ENCODE measurements around the gene C6orf89.

The C6orf89 gene

GRCh38 chr6:36862848-36863382 is 22.8 kb upstream of the C6orf89 start:
- FAIRE-seq (no peak), DNase-seq (ENCODE audit: insufficient read length, low spot score) (no peak)
- no peak for TF ChIP-seq POU2F2 (IDR thresholded peaks at IDR 0.05; ENCODE audit: low read depth, low read length)
- no peak for TF ChIP-seq POLR2A (IDR thresholded peaks at IDR 0.05; ENCODE audit: low read depth, low read length)
- no peak for TF ChIP-seq SPI1 (IDR thresholded peaks at IDR 0.05; ENCODE audit: low read depth, low read length)
- TF ChIP-seq POLR2AphosphoS5 (IDR thresholded peaks at IDR 0.05; ENCODE audit: low read depth, low read length): no peak
- no peak for TF ChIP-seq TAF1 (IDR thresholded peaks at IDR 0.05; ENCODE audit: low read depth, low read length)
- TF ChIP-seq PAX5 (IDR thresholded peaks at IDR 0.05; ENCODE audit: insufficient read depth, low read length, severe bottlenecking): no peak

- no peak for TF ChIP-seq POU2F2 (IDR thresholded peaks at IDR 0.05; ENCODE audit: low read depth, low read length)
- TF ChIP-seq POLR2A (IDR thresholded peaks at IDR 0.05; ENCODE audit: low read depth, low read length): no peak
- no peak for FAIRE-seq
- no peak for DNase-seq (ENCODE audit: insufficient read length, low spot score)
These were observed 21.8 kb upstream of the C6orf89 start for GRCh38 chr6:36863670-36864540.

GRCh38 chr6:36865835-36866234 is 19.9 kb upstream of the C6orf89 start:
- peak; percentile 26 for FAIRE-seq
- no peak for DNase-seq (ENCODE audit: insufficient read length, low spot score)
- TF ChIP-seq PAX5 (IDR thresholded peaks at IDR 0.05; ENCODE audit: insufficient read depth, low read length, severe bottlenecking): no peak
- no peak for TF ChIP-seq POLR2AphosphoS5 (IDR thresholded peaks at IDR 0.05; ENCODE audit: low read depth, low read length)
- no peak for TF ChIP-seq POU2F2 (IDR thresholded peaks at IDR 0.05; ENCODE audit: low read depth, low read length)
- no peak for TF ChIP-seq SPI1 (IDR thresholded peaks at IDR 0.05; ENCODE audit: low read depth, low read length)
- TF ChIP-seq POLR2A (IDR thresholded peaks at IDR 0.05; ENCODE audit: low read depth, low read length): no peak
- TF ChIP-seq TAF1 (IDR thresholded peaks at IDR 0.05; ENCODE audit: low read depth, low read length): no peak

GRCh38 chr6:36867471-36868224 is 18.1 kb upstream of the C6orf89 start:
- TF ChIP-seq PAX5 (IDR thresholded peaks at IDR 0.05; ENCODE audit: insufficient read depth, low read length, severe bottlenecking) (no peak), TAF1 (IDR thresholded peaks at IDR 0.05; ENCODE audit: low read depth, low read length) (no peak), POLR2AphosphoS5 (IDR thresholded peaks at IDR 0.05; ENCODE audit: low read depth, low read length) (no peak), POU2F2 (IDR thresholded peaks at IDR 0.05; ENCODE audit: low read depth, low read length) (no peak), SPI1 (IDR thresholded peaks at IDR 0.05; ENCODE audit: low read depth, low read length) (no peak), POLR2A (IDR thresholded peaks at IDR 0.05; ENCODE audit: low read depth, low read length) (no peak)
- FAIRE-seq (no peak), DNase-seq (ENCODE audit: insufficient read length, low spot score) (no peak)

- TF ChIP-seq POU2F2 (IDR thresholded peaks at IDR 0.05; ENCODE audit: low read depth, low read length) (no peak), TAF1 (IDR thresholded peaks at IDR 0.05; ENCODE audit: low read depth, low read length) (no peak), SPI1 (IDR thresholded peaks at IDR 0.05; ENCODE audit: low read depth, low read length) (no peak), POLR2A (IDR thresholded peaks at IDR 0.05; ENCODE audit: low read depth, low read length) (no peak)
These were observed 14.1 kb upstream of the C6orf89 start for GRCh38 chr6:36871686-36872085.

GRCh38 chr6:36873115-36873514 is 12.6 kb upstream of the C6orf89 start:
- no peak for FAIRE-seq
- no peak for DNase-seq (ENCODE audit: insufficient read length, low spot score)
- TF ChIP-seq SPI1 (IDR thresholded peaks at IDR 0.05; ENCODE audit: low read depth, low read length): no peak
- TF ChIP-seq POU2F2 (IDR thresholded peaks at IDR 0.05; ENCODE audit: low read depth, low read length): no peak
- TF ChIP-seq POLR2A (IDR thresholded peaks at IDR 0.05; ENCODE audit: low read depth, low read length): no peak
- TF ChIP-seq PAX5 (IDR thresholded peaks at IDR 0.05; ENCODE audit: insufficient read depth, low read length, severe bottlenecking): no peak
- no peak for TF ChIP-seq POLR2AphosphoS5 (IDR thresholded peaks at IDR 0.05; ENCODE audit: low read depth, low read length)
- no peak for TF ChIP-seq TAF1 (IDR thresholded peaks at IDR 0.05; ENCODE audit: low read depth, low read length)

More at GRCh38 chr6:36871686-36872085, 14.1 kb upstream of the C6orf89 start:
- no peak for DNase-seq (ENCODE audit: insufficient read length, low spot score)
- no peak for FAIRE-seq

- peak; percentile 58 for FAIRE-seq
- no peak for DNase-seq (ENCODE audit: insufficient read length, low spot score)
- no peak for TF ChIP-seq POLR2A (IDR thresholded peaks at IDR 0.05; ENCODE audit: low read depth, low read length)
- no peak for TF ChIP-seq TAF1 (IDR thresholded peaks at IDR 0.05; ENCODE audit: low read depth, low read length)
- no peak for TF ChIP-seq POLR2AphosphoS5 (IDR thresholded peaks at IDR 0.05; ENCODE audit: low read depth, low read length)
- no peak for TF ChIP-seq PAX5 (IDR thresholded peaks at IDR 0.05; ENCODE audit: insufficient read depth, low read length, severe bottlenecking)
- no peak for TF ChIP-seq SPI1 (IDR thresholded peaks at IDR 0.05; ENCODE audit: low read depth, low read length)
These were observed 11.9 kb upstream of the C6orf89 start for GRCh38 chr6:36873612-36874442.

GRCh38 chr6:36874443-36875249 is 11.1 kb upstream of the C6orf89 start, which contains the start of gene PPIL1:
Gene PPIL1 (minus strand): TSS chr6:36874803. CDS start chr6:36874772, 31 bp downstream.
- peak; percentile 96 for FAIRE-seq
- TF ChIP-seq POLR2A (IDR thresholded peaks at IDR 0.05; ENCODE audit: low read depth, low read length) (peak; percentile 55), SPI1 (IDR thresholded peaks at IDR 0.05; ENCODE audit: low read depth, low read length) (0 out of 2 replicates have a peak, but pooled peaks have one; percentile 3), TAF1 (IDR thresholded peaks at IDR 0.05; ENCODE audit: low read depth, low read length) (peak; percentile 82; the same call in 1 of the 2 replicates), POU2F2 (IDR thresholded peaks at IDR 0.05; ENCODE audit: low read depth, low read length) (peak; percentile 72), PAX5 (IDR thresholded peaks at IDR 0.05; ENCODE audit: insufficient read depth, low read length, severe bottlenecking) (no peak), POLR2AphosphoS5 (IDR thresholded peaks at IDR 0.05; ENCODE audit: low read depth, low read length) (peak; percentile 74; the same call in 1 of the 2 replicates)
- peak; percentile 76 for DNase-seq (ENCODE audit: insufficient read length, low spot score)
